A549 (cell line): Measurements from ENCODE around the gene PPP1R13L. TPM values are rescaled to one million over a fixed set of nuclear protein-coding genes. Genes with fewer than 3 reads are reported as not detected.

Source experiments
- ATAC-seq, 2 experiments: fragments of 200-7000 bp in 1 of 2; fragments of >200 bp in 1 of 2; cut with Nextera tagmentation in 1 of 2; cut with Tn5 transposase in 1 of 2; 3 replicates each; pipeline versions ENCODE4 v1.8.0 to v1.9.1; 2018 to 2020; ENCODE audit warnings: mild to moderate bottlenecking in 1 of 2, moderate library complexity in 1 of 2
- CTCF ChIA-PET: fragments of 300-600 bp; sonication (Branson Sonifier 250); formaldehyde crosslinking; extraction: SDS; loops from one replicate; lab custom pipeline; 2021; ENCODE audit warnings: antibody characterized with exemption, inconsistent platforms; lab: Yijun Ruan, JAX
- POLR2A ChIA-PET: fragments of 350-600 bp; formaldehyde crosslinking; extraction: SDS; loops from one replicate; lab custom pipeline; 2021; ENCODE audit warnings: antibody characterized with exemption, inconsistent platforms; lab: Yijun Ruan, JAX
- DNase-seq, 2 experiments: peaks; one replicate each; pipeline versions ENCODE4 v3.0.0 to v3.0.0-alpha.2; 2011 to 2016; ENCODE audit warnings: low read depth in 1 of 2, low spot score in 1 of 2
- FAIRE-seq: peaks from 2 replicates; lab custom pipeline; 2011; peaks lifted over from hg19 to GRCh38; lab: Jason Lieb, UNC
- H3K27ac ChIP-seq, 2 experiments: fragments of >200 bp; sonication (Bioruptor Twin); formaldehyde crosslinking; 3 replicates each; pipeline ENCODE4 v1.5.1; 2016 to 2017
- H3K4me1 ChIP-seq: fragments of >200 bp; sonication (Bioruptor Twin); formaldehyde crosslinking; 3 replicates; pipeline ENCODE4 v1.6.1; 2016
- H3K4me2 ChIP-seq: fragments of >200 bp; sonication (Bioruptor Twin); formaldehyde crosslinking; 3 replicates; pipeline ENCODE4 v1.6.1; 2016
- H3K4me3 ChIP-seq: fragments of >200 bp; sonication (Bioruptor Twin); formaldehyde crosslinking; 3 replicates; pipeline ENCODE4 v1.5.1; 2016
- H3K9me3 ChIP-seq: fragments of >200 bp; sonication (Bioruptor Twin); formaldehyde crosslinking; 3 replicates; pipeline ENCODE4 v1.6.1; 2016
- BCL3 ChIP-seq: fragments of >200 bp; sonication (Bioruptor Twin); formaldehyde crosslinking; IDR thresholded peaks from 3 replicates; pipeline ENCODE4 v1.6.1; 2016
- BHLHE40 ChIP-seq: IDR thresholded peaks from 2 replicates; pipeline ENCODE4 v1.6.1; 2012; ENCODE audit warnings: low read depth, low read length, inconsistent platforms
- CBX2 ChIP-seq: fragments of 200-600 bp; sonication (generic); IDR thresholded peaks from 2 replicates; pipeline ENCODE4 v1.6.1; 2016; ENCODE audit warnings: low read depth, mild to moderate bottlenecking, borderline replicate concordance
- CHD4 ChIP-seq: fragments of 200-600 bp; sonication (generic); IDR thresholded peaks from 2 replicates; pipeline ENCODE4 v1.6.1; 2016; ENCODE audit warnings: antibody characterized with exemption, mild to moderate bottlenecking, borderline replicate concordance
- E2F6 ChIP-seq: IDR thresholded peaks from 2 replicates; pipeline ENCODE4 v1.6.1; 2012; ENCODE audit warnings: low read depth, borderline replicate concordance
- EHF ChIP-seq: fragments of 250-450 bp; sonication (Bioruptor Pico); IDR thresholded peaks from 2 replicates; pipeline ENCODE4 v1.5.0; 2020; ENCODE audit warnings: mild to moderate bottlenecking
- EHMT2 ChIP-seq: fragments of 200-600 bp; sonication (generic); IDR thresholded peaks from 2 replicates; pipeline ENCODE4 v1.6.1; 2016; ENCODE audit warnings: antibody characterized with exemption, low read depth, mild to moderate bottlenecking, moderate library complexity
- ELK1 ChIP-seq: fragments of 150-350 bp; IDR thresholded peaks from 2 replicates; pipeline ENCODE4 v1.6.1; 2014; ENCODE audit warnings: low read depth, mild to moderate bottlenecking, low read length
- EP300 ChIP-seq, 2 experiments: fragments of >200 bp; sonication (Bioruptor Twin); formaldehyde crosslinking; IDR thresholded peaks; 2 replicates in 1 of 2; 3 replicates in 1 of 2; pipeline ENCODE4 v1.6.1; 2016 to 2017
- ESRRA ChIP-seq: fragments of 150-350 bp; IDR thresholded peaks from 2 replicates; pipeline ENCODE4 v1.6.1; 2014; ENCODE audit warnings: mild to moderate bottlenecking, low read length, borderline replicate concordance
- FOSL2 ChIP-seq, 2 experiments: fragments of 450-650 bp in 1 of 2; fragments of >200 bp in 1 of 2; sonication (Bioruptor Twin) in 1 of 2; formaldehyde crosslinking; IDR thresholded peaks; 2 replicates each; pipeline versions ENCODE4 v1.5.0 to v1.6.1; 2016 to 2020; ENCODE audit warnings: mild to moderate bottlenecking in 1 of 2, moderate library complexity in 1 of 2
- FOXS1 ChIP-seq: fragments of 250-450 bp; sonication (Bioruptor Pico); IDR thresholded peaks from 2 replicates; pipeline ENCODE4 v1.5.0; 2020; ENCODE audit warnings: mild to moderate bottlenecking, moderate library complexity
- HDAC2 ChIP-seq: fragments of 200-600 bp; sonication (generic); IDR thresholded peaks from 2 replicates; pipeline ENCODE4 v1.6.1; 2016
- HEYL ChIP-seq: fragments of 250-450 bp; sonication (Bioruptor Pico); IDR thresholded peaks from 2 replicates; pipeline ENCODE4 v1.8.0; 2021; ENCODE audit warnings: mild to moderate bottlenecking, moderate library complexity
- HMGXB4 ChIP-seq: fragments of 250-450 bp; sonication (Bioruptor Pico); IDR thresholded peaks from 2 replicates; pipeline ENCODE4 v1.5.0; 2021; ENCODE audit warnings: mild to moderate bottlenecking, moderate library complexity, borderline replicate concordance
- HOXB13 ChIP-seq: fragments of 250-450 bp; sonication (Bioruptor Pico); IDR thresholded peaks from 2 replicates; pipeline ENCODE4 v1.5.0; 2020; ENCODE audit warnings: low read depth, mild to moderate bottlenecking, moderate library complexity
- JUNB ChIP-seq: fragments of >200 bp; sonication (Bioruptor Twin); formaldehyde crosslinking; IDR thresholded peaks from 2 replicates; pipeline ENCODE4 v1.6.1; 2016
- MAFK ChIP-seq: fragments of 450-650 bp; IDR thresholded peaks from 2 replicates; pipeline ENCODE4 v1.6.1; 2014; ENCODE audit not compliant: partially characterized antibody
- MAZ ChIP-seq: fragments of 150-350 bp; IDR thresholded peaks from 2 replicates; pipeline ENCODE4 v1.6.1; 2014; ENCODE audit warnings: antibody characterized with exemption, low read depth, low read length, borderline replicate concordance
- MYC ChIP-seq: IDR thresholded peaks from 2 replicates; pipeline ENCODE4 v1.6.1; 2012; ENCODE audit warnings: mild to moderate bottlenecking, inconsistent platforms, low read length, improper control_type of control experiment, borderline replicate concordance
- NR3C1 ChIP-seq: fragments of >200 bp; sonication (Bioruptor Twin); formaldehyde crosslinking; IDR thresholded peaks from 3 replicates; pipeline ENCODE4 v1.6.1; 2017
- POLR2A ChIP-seq: IDR thresholded peaks from 2 replicates; pipeline ENCODE4 v1.6.1; 2012; ENCODE audit warnings: mild to moderate bottlenecking, low read length
- POLR2AphosphoS2 ChIP-seq: conservative IDR thresholded peaks from 2 replicates; pipeline ENCODE4 v1.6.1; 2012; ENCODE audit warnings: low read length, improper control_type of control experiment, inconsistent platforms
- RCOR1 ChIP-seq: fragments of 150-350 bp; IDR thresholded peaks from 2 replicates; pipeline ENCODE4 v1.6.1; 2014; ENCODE audit warnings: antibody characterized with exemption, low read length, low read depth
- REST ChIP-seq: fragments of 200-600 bp; sonication (generic); IDR thresholded peaks from 2 replicates; pipeline ENCODE4 v1.6.1; 2016; ENCODE audit warnings: antibody characterized with exemption, mild to moderate bottlenecking, moderate library complexity
- RFX5 ChIP-seq: fragments of 450-650 bp; IDR thresholded peaks from 2 replicates; pipeline ENCODE4 v1.7.1; 2014; ENCODE audit warnings: antibody characterized with exemption, mild to moderate bottlenecking, moderate library complexity
- RNF2 ChIP-seq: fragments of 200-600 bp; sonication (generic); IDR thresholded peaks from 2 replicates; pipeline ENCODE4 v1.6.1; 2016; ENCODE audit warnings: low read depth, mild to moderate bottlenecking, antibody characterized with exemption, moderate library complexity, borderline replicate concordance
- SMC3 ChIP-seq: fragments of >200 bp; sonication (Bioruptor Twin); formaldehyde crosslinking; IDR thresholded peaks from 3 replicates; pipeline ENCODE4 v1.6.1; 2018; ENCODE audit warnings: inconsistent platforms
- SREBF2 ChIP-seq: fragments of 450-650 bp; IDR thresholded peaks from 2 replicates; pipeline ENCODE4 v1.6.1; 2014; ENCODE audit warnings: mild to moderate bottlenecking, moderate library complexity
- TP53 ChIP-seq: fragments of 250-450 bp; sonication (Bioruptor Pico); IDR thresholded peaks from 2 replicates; pipeline ENCODE4 v1.5.0; 2021; ENCODE audit warnings: mild to moderate bottlenecking, moderate library complexity
- USF2 ChIP-seq: fragments of 450-650 bp; IDR thresholded peaks from 2 replicates; pipeline ENCODE4 v1.6.1; 2014; ENCODE audit warnings: antibody characterized with exemption
- ZNF302 ChIP-seq: fragments of 250-450 bp; sonication (Bioruptor Pico); IDR thresholded peaks from 2 replicates; pipeline ENCODE4 v1.9.0; 2021; ENCODE audit warnings: inconsistent platforms, mild to moderate bottlenecking, moderate library complexity
- ZSCAN20 ChIP-seq: fragments of 250-450 bp; sonication (Bioruptor Pico); IDR thresholded peaks from 2 replicates; pipeline ENCODE4 v1.8.0; 2022; ENCODE audit warnings: mild to moderate bottlenecking, moderate library complexity
- whole genome bisulfite sequencing: methylation state at CpG from one replicate; pipeline ENCODE4 v1.1.6; 2017; ENCODE audit errors: missing lambda C conversion rate; 5-methylcytosine and 5-hydroxymethylcytosine counted together
- polyA plus RNA-seq, 4 experiments: library from polyadenylated mRNA; depleted of rRNA in 3 of 4; stranded (reverse); fragments of >200 nt; fragmentation: RNase III in 1 of 4; extraction: RNeasy Plus Mini Kit Qiagen cat#74134 plus additional on column Dnase treatment in 1 of 4; gene quantifications; 2 replicates in 3 of 4; 3 replicates in 1 of 4; pipeline ENCODE4 v1.2.3, GENCODE V29; 2011 to 2017

Gene PPP1R13L
- polyA plus RNA-seq, 2 of the 4 experiments (the other 2 are of a cell fraction), result 3.2 to 18.9 TPM

GRCh38 chr19:45446295-45446694, 41.4 kb upstream of the PPP1R13L start:
- Histone ChIP-seq H3K4me3 (no peak overlapping the region), H3K27ac (no peak overlapping the region), H3K4me1 (peaks cover 40% of the 10 kb centered on the region), H3K9me3 (no peaks in the 10 kb centered on the region), H3K4me2 (no peak overlapping the region)
- DNase-seq (peak in 1 of 2 experiments; percentile 83), ATAC-seq (no peak), FAIRE-seq (no peak)
- 64% methylated on average over 6 of the region's 6 CpGs for WGBS
- ChIA-PET POLR2A (interaction anchor here (1.8 kb wide), 1 partner anchor 22 kb away, joined by 7 read pairs; the partner anchor contains the start of gene FOSB), CTCF (interaction anchor here (0.5 to 27.6 kb wide), 9 partner anchors 9 to 196 kb away, joined by 4 to 1883 read pairs (median 5); partner anchors contain the start of gene FOSB)
- TF ChIP-seq TP53 (CRISPR knock-in tag), result peak; percentile 56; the same call in 1 of the 2 replicates
- no peak for TF ChIP-seq ZNF302 (CRISPR knock-in tag)
- no peak for TF ChIP-seq EHMT2
- TF ChIP-seq E2F6, result no peak
- TF ChIP-seq HOXB13 (CRISPR knock-in tag), result 0 out of 2 replicates have a peak, but pooled peaks have one; percentile 23
- no peak for TF ChIP-seq EHF (CRISPR knock-in tag)
- TF ChIP-seq SREBF2, result no peak
- 0 out of 2 replicates have a peak, but pooled peaks have one; percentile 29 for TF ChIP-seq ESRRA
- no peak for TF ChIP-seq NR3C1
- TF ChIP-seq FOXS1 (CRISPR knock-in tag), result peak; percentile 28; the same call in 1 of the 2 replicates
- no peak for TF ChIP-seq USF2
- no peak for TF ChIP-seq RFX5
- TF ChIP-seq JUNB, result no peak
- no peak for TF ChIP-seq CBX2
- peak; percentile 81 for TF ChIP-seq HDAC2
- TF ChIP-seq BCL3, result no peak
- TF ChIP-seq FOSL2 (IDR thresholded peaks at IDR 0.05), result no peak
- 0 out of 2 replicates have a peak, but pooled peaks have one; percentile 14 for TF ChIP-seq FOSL2 (CRISPR knock-in tag; IDR thresholded peaks at IDR 0.05)
- TF ChIP-seq RCOR1, result peak; percentile 78; the same call in 1 of the 2 replicates
- no peak for TF ChIP-seq ELK1
- no peak for TF ChIP-seq CHD4
- no peak for TF ChIP-seq ZSCAN20 (CRISPR knock-in tag)
- peak; percentile 61 for TF ChIP-seq SMC3
- TF ChIP-seq EP300 (IDR thresholded peaks at IDR 0.05), result no peak
- no peak for TF ChIP-seq REST
- TF ChIP-seq MAFK, result peak; percentile 100
- 0 out of 2 replicates have a peak, but pooled peaks have one; percentile 78 for TF ChIP-seq POLR2AphosphoS2
- no peak for TF ChIP-seq POLR2A
- no peak for TF ChIP-seq HEYL (CRISPR knock-in tag)
- TF ChIP-seq MAZ, result 0 out of 2 replicates have a peak, but pooled peaks have one; percentile 31
- TF ChIP-seq BHLHE40, result no peak
- TF ChIP-seq RNF2, result no peak
- TF ChIP-seq HMGXB4 (CRISPR knock-in tag), result no peak
- no peak for TF ChIP-seq MYC
